Cortex of kidney (tissue), 1 donor: Measurements from ENCODE around the gene PDCD7.
"Not testable (repeated sequence)": the region's sequence is repeated elsewhere in the genome, so short reads cannot be mapped to it uniquely, and the experiment has no call there.

Experiments
- DNase-seq: peaks from one replicate; lab custom pipeline; 2025; lab: John Stamatoyannopoulos, UW

Gene PDCD7

GRCh38 chr15:65074946-65075345, 58.7 kb downstream of the PDCD7 start:
- DNase-seq: not testable (repeated sequence)

GRCh38 chr15:65072617-65073016, 61.0 kb downstream of the PDCD7 start:
- no peak for DNase-seq

GRCh38 chr15:65072027-65072426, 61.6 kb downstream of the PDCD7 start:
- no peak for DNase-seq

GRCh38 chr15:65071381-65071811, 62.2 kb downstream of the PDCD7 start:
- DNase-seq: no peak

GRCh38 chr15:65069779-65070546, 63.6 kb downstream of the PDCD7 start:
- DNase-seq: no peak

GRCh38 chr15:65069179-65069578, 64.4 kb downstream of the PDCD7 start:
- no peak for DNase-seq

- no peak for DNase-seq
Observed at GRCh38 chr15:65068403-65068788, 65.2 kb downstream of the PDCD7 start.

- DNase-seq: no peak
Observed at GRCh38 chr15:65067645-65068402, 65.8 kb downstream of the PDCD7 start, which contains the start of gene RASL12. Gene RASL12, minus strand, starts transcription at chr15:65067991. Its CDS starts 156 bp downstream, at chr15:65067835.
